ENCODE data around the gene MARCO.

MARCO gene

GRCh38 chr2:118978064-118978463 lies 36.1 kb downstream of the MARCO start:
- DNase-seq: no peak

- DNase-seq: no peak
Observed at GRCh38 chr2:118979152-118979861, 37.3 kb downstream of the MARCO start.

GRCh38 chr2:118980022-118980421 lies 38.0 kb downstream of the MARCO start:
- DNase-seq: no peak

GRCh38 chr2:118980573-118980972 lies 38.6 kb downstream of the MARCO start:
- DNase-seq: no peak

- DNase-seq: peak; percentile 15
Observed at GRCh38 chr2:118981632-118982031, 39.6 kb downstream of the MARCO start.

GRCh38 chr2:118982039-118982438 lies 40.0 kb downstream of the MARCO start:
- no peak for DNase-seq

GRCh38 chr2:118983133-118983532 lies 41.1 kb downstream of the MARCO start:
- peak; percentile 7 for DNase-seq

GRCh38 chr2:118983915-118984314 lies 41.9 kb downstream of the MARCO start:
- no peak for DNase-seq

GRCh38 chr2:118986738-118987137 lies 44.7 kb downstream of the MARCO start:
- no peak for DNase-seq

- peak; percentile 9 for DNase-seq
Observed at GRCh38 chr2:118987886-118988285, 45.9 kb downstream of the MARCO start.

- DNase-seq: peak; percentile 10
Observed at GRCh38 chr2:118988706-118989105, 46.7 kb downstream of the MARCO start.

- peak; percentile 10 for DNase-seq
Observed at GRCh38 chr2:118989481-118989880, 47.5 kb downstream of the MARCO start.

- peak; percentile 1 for DNase-seq
Observed at GRCh38 chr2:118990757-118991545, 49.0 kb downstream of the MARCO start.

GRCh38 chr2:118991554-118991953 lies 49.6 kb downstream of the MARCO start:
- DNase-seq: no peak

- DNase-seq: peak; percentile 37
Observed at GRCh38 chr2:118992740-118993391, 50.9 kb downstream of the MARCO start.

- DNase-seq: no peak
Observed at GRCh38 chr2:118993392-118993752, 51.4 kb downstream of the MARCO start.

GRCh38 chr2:118994172-118994700 lies 52.2 kb downstream of the MARCO start:
- peak; percentile 10 for DNase-seq

GRCh38 chr2:118994778-118995177 lies 52.8 kb downstream of the MARCO start:
- DNase-seq: no peak

GRCh38 chr2:119003856-119004255 lies 61.9 kb downstream of the MARCO start:
- DNase-seq: peak; percentile 4

GRCh38 chr2:119004602-119005001 lies 62.6 kb downstream of the MARCO start:
- peak; percentile 17 for DNase-seq

- DNase-seq: no peak
Observed at GRCh38 chr2:119005051-119005450, 63.1 kb downstream of the MARCO start.

GRCh38 chr2:119005555-119005954 lies 63.6 kb downstream of the MARCO start:
- DNase-seq: peak; percentile 6

- DNase-seq: no peak
Observed at GRCh38 chr2:119006441-119006840, 64.4 kb downstream of the MARCO start.

- no peak for DNase-seq
Observed at GRCh38 chr2:119008108-119008507, 66.1 kb downstream of the MARCO start.
